ENCODE results near the gene SLC44A4. TPM values are rescaled to one million over a fixed set of nuclear protein-coding genes. Genes with fewer than 3 reads are reported as not detected.

SLC44A4 gene
- total RNA-seq, 1 donor from 2014 or later: 0.86 TPM

GRCh38 chr6:31901953-31902643 lies 23.3 kb upstream of the SLC44A4 start, which contains the start of gene ZBTB12:
TSS of gene ZBTB12 (minus strand) at chr6:31902086. CDS start at chr6:31901305, 781 bp downstream.
- DNase-seq (ENCODE audit: low spot score): peak; percentile 92
- ATAC-seq: peak; percentile 75

GRCh38 chr6:31901415-31901952 lies 22.7 kb upstream of the SLC44A4 start:
- peak; percentile 35 for ATAC-seq
- peak; percentile 73 for DNase-seq (ENCODE audit: low spot score)

GRCh38 chr6:31900917-31901414 lies 22.2 kb upstream of the SLC44A4 start:
- DNase-seq (ENCODE audit: low spot score) (no peak), ATAC-seq (peak; percentile 2)

GRCh38 chr6:31899882-31900722 lies 21.3 kb upstream of the SLC44A4 start:
- DNase-seq (ENCODE audit: low spot score) (no peak), ATAC-seq (no peak)

GRCh38 chr6:31899215-31899614 lies 20.4 kb upstream of the SLC44A4 start:
- ATAC-seq (no peak), DNase-seq (ENCODE audit: low spot score) (no peak)

- ATAC-seq (peak; percentile 45), DNase-seq (ENCODE audit: low spot score) (no peak)
These were observed 19.7 kb upstream of the SLC44A4 start for GRCh38 chr6:31898383-31899011.

- ATAC-seq (peak; percentile 61), DNase-seq (ENCODE audit: low spot score) (peak; percentile 88)
These were observed 19.0 kb upstream of the SLC44A4 start, which contains the start of gene EHMT2 for GRCh38 chr6:31897612-31898382. TSS of gene EHMT2 (minus strand) at chr6:31897698. CDS start at chr6:31897677, 21 bp downstream.

- DNase-seq (ENCODE audit: low spot score) (no peak), ATAC-seq (no peak)
These were observed 18.2 kb upstream of the SLC44A4 start for GRCh38 chr6:31896856-31897611.

GRCh38 chr6:31896493-31896855 lies 17.7 kb upstream of the SLC44A4 start:
- DNase-seq (ENCODE audit: low spot score) (no peak), ATAC-seq (no peak)

- DNase-seq (ENCODE audit: low spot score): no peak
- no peak for ATAC-seq
These were observed 14.0 kb upstream of the SLC44A4 start for GRCh38 chr6:31892821-31893220.

- DNase-seq (ENCODE audit: low spot score) (no peak), ATAC-seq (no peak)
These were observed 10.7 kb upstream of the SLC44A4 start for GRCh38 chr6:31889331-31889972.

- DNase-seq (ENCODE audit: low spot score): no peak
- peak; percentile 67 for ATAC-seq
These were observed 9.8 kb upstream of the SLC44A4 start for GRCh38 chr6:31888276-31889258.

GRCh38 chr6:31887173-31888007 lies 8.6 kb upstream of the SLC44A4 start:
- no peak for ATAC-seq
- no peak for DNase-seq (ENCODE audit: low spot score)

- DNase-seq (ENCODE audit: low spot score) (no peak), ATAC-seq (no peak)
These were observed 7.8 kb upstream of the SLC44A4 start for GRCh38 chr6:31886541-31886991.

GRCh38 chr6:31884528-31885035 lies 5.8 kb upstream of the SLC44A4 start:
- DNase-seq (ENCODE audit: low spot score) (no peak), ATAC-seq (no peak)

GRCh38 chr6:31883676-31884075 lies 4.9 kb upstream of the SLC44A4 start:
- ATAC-seq (no peak), DNase-seq (ENCODE audit: low spot score) (no peak)

GRCh38 chr6:31882344-31882743 lies 3.5 kb upstream of the SLC44A4 start:
- ATAC-seq (no peak), DNase-seq (ENCODE audit: low spot score) (no peak)
